Muscle of leg (tissue), 16 donors: ENCODE results near the gene WASHC2C. TPM values are rescaled to one million over a fixed set of nuclear protein-coding genes. Genes with fewer than 3 reads are reported as not detected.
"Not testable (repeated sequence)": the region's sequence is repeated elsewhere in the genome, so short reads cannot be mapped to it uniquely, and the experiment has no call there.

Experiments used
- DNase-seq: peaks from one replicate; pipeline ENCODE4 v3.0.0; 2013
- H3K27ac ChIP-seq: one replicate; pipeline ENCODE4 v1.5.1; 2013; ENCODE audit warnings: mild to moderate bottlenecking, low read length, control low read depth
- H3K27me3 ChIP-seq: one replicate; pipeline ENCODE4 v1.6.1; 2013; ENCODE audit warnings: low read length; ENCODE audit not compliant: control insufficient read depth, insufficient read depth
- H3K36me3 ChIP-seq: one replicate; pipeline ENCODE4 v1.6.1; 2013; ENCODE audit warnings: low read length; ENCODE audit not compliant: control insufficient read depth, insufficient read depth
- H3K4me1 ChIP-seq: one replicate; pipeline ENCODE4 v1.6.1; 2013; ENCODE audit warnings: low read length; ENCODE audit not compliant: control insufficient read depth, insufficient read depth
- H3K4me3 ChIP-seq: one replicate; pipeline ENCODE4 v1.5.1; 2013; ENCODE audit warnings: low read length, control low read depth
- H3K9me3 ChIP-seq: replicated peaks from 2 replicates; pipeline ENCODE4 v1.6.1; 2013; ENCODE audit warnings: low read depth, low read length; ENCODE audit not compliant: control insufficient read depth
- WGBS: methylation state at CpG from one replicate; pipeline ENCODE4 v1.1.5; 2013; ENCODE audit warnings: missing lambda C conversion rate; ENCODE audit not compliant: insufficient coverage; 5-methylcytosine and 5-hydroxymethylcytosine counted together
- long read RNA-seq, 11 donors: transcript quantifications; one replicate each; lab custom pipeline, GENCODE V29; 2026
- polyA plus RNA-seq, 8 donors: library from polyadenylated mRNA; unstranded; fragments of 120-200 nt; gene quantifications; one replicate each; pipeline versions ENCODE4 v1.2.1 to v1.2.3, GENCODE V29; 2013; ENCODE audit warnings: inconsistent platforms in 1 of 8, low replicate concordance in 1 of 8; ENCODE audit not compliant: insufficient read length in 8 of 8, insufficient read depth in 1 of 8
- total RNA-seq: library from RNA; stranded (reverse); fragments of 120-200 nt; gene quantifications from one replicate; pipeline ENCODE4 v1.2.4, GENCODE V29; 2013

Gene WASHC2C, protein sequence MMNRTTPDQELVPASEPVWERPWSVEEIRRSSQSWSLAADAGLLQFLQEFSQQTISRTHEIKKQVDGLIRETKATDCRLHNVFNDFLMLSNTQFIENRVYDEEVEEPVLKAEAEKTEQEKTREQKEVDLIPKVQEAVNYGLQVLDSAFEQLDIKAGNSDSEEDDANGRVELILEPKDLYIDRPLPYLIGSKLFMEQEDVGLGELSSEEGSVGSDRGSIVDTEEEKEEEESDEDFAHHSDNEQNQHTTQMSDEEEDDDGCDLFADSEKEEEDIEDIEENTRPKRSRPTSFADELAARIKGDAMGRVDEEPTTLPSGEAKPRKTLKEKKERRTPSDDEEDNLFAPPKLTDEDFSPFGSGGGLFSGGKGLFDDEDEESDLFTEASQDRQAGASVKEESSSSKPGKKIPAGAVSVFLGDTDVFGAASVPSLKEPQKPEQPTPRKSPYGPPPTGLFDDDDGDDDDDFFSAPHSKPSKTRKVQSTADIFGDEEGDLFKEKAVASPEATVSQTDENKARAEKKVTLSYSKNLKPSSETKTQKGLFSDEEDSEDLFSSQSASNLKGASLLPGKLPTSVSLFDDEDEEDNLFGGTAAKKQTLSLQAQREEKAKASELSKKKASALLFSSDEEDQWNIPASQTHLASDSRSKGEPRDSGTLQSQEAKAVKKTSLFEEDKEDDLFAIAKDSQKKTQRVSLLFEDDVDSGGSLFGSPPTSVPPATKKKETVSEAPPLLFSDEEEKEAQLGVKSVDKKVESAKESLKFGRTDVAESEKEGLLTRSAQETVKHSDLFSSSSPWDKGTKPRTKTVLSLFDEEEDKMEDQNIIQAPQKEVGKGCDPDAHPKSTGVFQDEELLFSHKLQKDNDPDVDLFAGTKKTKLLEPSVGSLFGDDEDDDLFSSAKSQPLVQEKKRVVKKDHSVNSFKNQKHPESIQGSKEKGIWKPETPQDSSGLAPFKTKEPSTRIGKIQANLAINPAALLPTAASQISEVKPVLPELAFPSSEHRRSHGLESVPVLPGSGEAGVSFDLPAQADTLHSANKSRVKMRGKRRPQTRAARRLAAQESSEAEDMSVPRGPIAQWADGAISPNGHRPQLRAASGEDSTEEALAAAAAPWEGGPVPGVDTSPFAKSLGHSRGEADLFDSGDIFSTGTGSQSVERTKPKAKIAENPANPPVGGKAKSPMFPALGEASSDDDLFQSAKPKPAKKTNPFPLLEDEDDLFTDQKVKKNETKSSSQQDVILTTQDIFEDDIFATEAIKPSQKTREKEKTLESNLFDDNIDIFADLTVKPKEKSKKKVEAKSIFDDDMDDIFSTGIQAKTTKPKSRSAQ (N-terminal part only)
- total RNA-seq (21.1 TPM), polyA plus RNA-seq (10 to 100 TPM; 15.9 to 33.4 (median 22.9) TPM)
- long read RNA-seq, donor 1 = 0 reads
- long read RNA-seq, donor 2 = 0 reads
- long read RNA-seq, donor 3 = 0 reads
- long read RNA-seq, donor 4, full-length matches to known transcripts = 3 of 3 reads
- long read RNA-seq, donor 4, partial matches to known transcripts = 0 of 3 reads
- long read RNA-seq, donor 4, other reads (novel, unspliced or antisense) = 0 of 3 reads
- long read RNA-seq, donor 5, partial matches to known transcripts = 14 of 14 reads
- long read RNA-seq, donor 5, other reads (novel, unspliced or antisense) = 0 of 14 reads
- long read RNA-seq, donor 6, full-length matches to known transcripts = 3 of 16 reads
- long read RNA-seq, donor 6, partial matches to known transcripts = 13 of 16 reads
- long read RNA-seq, donor 6, other reads (novel, unspliced or antisense) = 0 of 16 reads
- long read RNA-seq, donor 7 = 0 reads
- long read RNA-seq, donor 8, partial matches to known transcripts = 10 of 11 reads
- long read RNA-seq, donor 8, other reads (novel, unspliced or antisense) = 0 of 11 reads
- long read RNA-seq, donor 9, partial matches to known transcripts = 0 of 1 reads
- long read RNA-seq, donor 9, other reads (novel, unspliced or antisense) = 0 of 1 reads
- long read RNA-seq, donor 10, partial matches to known transcripts = 0 of 1 reads
- long read RNA-seq, donor 10, other reads (novel, unspliced or antisense) = 0 of 1 reads
- long read RNA-seq, donor 11, partial matches to known transcripts = 7 of 8 reads
- long read RNA-seq, donor 11, other reads (novel, unspliced or antisense) = 0 of 8 reads

GRCh38 chr10:45726703-45727420 lies at the start of gene WASHC2C:
Gene WASHC2C, plus strand, starts transcription at chr10:45727266. Its CDS starts 52 bp downstream, at chr10:45727318.
- under 1% methylated on average over 47 of the region's 49 CpGs for WGBS
- not testable (repeated sequence) for H3K27me3 ChIP-seq, H3K4me1 ChIP-seq, H3K27ac ChIP-seq, H3K36me3 ChIP-seq, H3K9me3 ChIP-seq
- H3K4me3 ChIP-seq = peak within 1 kb of the TSS; percentile 51
- DNase-seq = peak; percentile 26

DNA sequence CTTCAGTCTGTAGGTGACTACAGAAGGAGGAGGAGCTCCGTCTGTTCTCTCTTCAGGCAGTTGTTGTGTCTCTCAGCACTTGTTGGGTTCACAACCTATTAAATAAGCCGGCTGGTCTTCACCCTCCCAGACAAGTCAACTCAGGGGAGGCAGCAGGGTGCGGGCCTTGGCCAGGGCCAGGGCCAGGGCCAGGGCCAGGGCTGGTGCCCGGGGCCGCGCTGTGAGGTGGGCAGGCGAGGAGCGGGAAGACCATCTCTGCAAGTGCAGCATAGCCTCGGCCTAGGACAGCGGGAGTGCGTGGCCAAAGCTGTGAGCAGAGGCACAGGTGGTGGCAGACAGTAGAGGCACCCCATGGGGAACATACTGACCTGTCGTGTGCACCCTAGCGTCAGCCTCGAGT lies 48.6 kb upstream of the WASHC2C start:
- not testable (repeated sequence) for H3K4me3 ChIP-seq, DNase-seq, H3K27me3 ChIP-seq, H3K9me3 ChIP-seq, H3K36me3 ChIP-seq, H3K4me1 ChIP-seq, H3K27ac ChIP-seq
- 100% methylated on average over 6 of the region's 14 CpGs for WGBS

- H3K36me3 ChIP-seq, H3K27ac ChIP-seq, H3K27me3 ChIP-seq, H3K9me3 ChIP-seq, H3K4me3 ChIP-seq, DNase-seq, H3K4me1 ChIP-seq: not testable (repeated sequence)
- WGBS = no CpG with 5 or more reads among the region's 3 CpGs
These were observed 16.8 kb upstream of the WASHC2C start for GRCh38 chr10:45710200-45710796.

DNA sequence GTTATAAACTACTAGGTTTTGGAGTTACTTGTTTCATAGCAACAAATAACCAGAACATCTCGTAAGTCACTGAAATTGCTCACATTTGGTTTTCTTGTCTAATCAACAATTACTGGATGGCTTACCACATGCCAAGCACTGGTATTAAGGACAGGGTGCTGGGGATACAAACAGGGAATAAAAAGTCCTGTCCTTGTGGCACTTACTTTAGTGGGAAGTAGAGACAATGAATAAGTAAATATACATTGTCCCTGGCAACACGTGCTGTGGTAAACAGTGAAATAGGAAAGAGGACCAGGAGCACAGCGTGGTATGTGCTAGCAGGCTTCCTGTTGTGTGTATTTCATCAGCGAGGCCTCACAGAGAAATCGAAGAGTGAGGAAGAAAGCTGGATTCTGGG lies 15.8 kb upstream of the WASHC2C start:
- not testable (repeated sequence) for H3K27ac ChIP-seq

GRCh38 chr10:45717053-45717452 lies 10.0 kb upstream of the WASHC2C start:
- not testable (repeated sequence) for H3K4me3 ChIP-seq, DNase-seq, H3K27me3 ChIP-seq, H3K9me3 ChIP-seq, H3K27ac ChIP-seq, H3K4me1 ChIP-seq, H3K36me3 ChIP-seq
- WGBS = no CpG with 5 or more reads among the region's 3 CpGs

More for the DNA sequence above, 15.8 kb upstream of the WASHC2C start:
- not testable (repeated sequence) for H3K4me1 ChIP-seq, H3K4me3 ChIP-seq, H3K27me3 ChIP-seq, H3K9me3 ChIP-seq, H3K36me3 ChIP-seq, DNase-seq
- WGBS = no CpG with 5 or more reads among the region's 5 CpGs

- H3K4me1 ChIP-seq, DNase-seq, H3K36me3 ChIP-seq, H3K9me3 ChIP-seq, H3K27ac ChIP-seq, H3K4me3 ChIP-seq, H3K27me3 ChIP-seq: not testable (repeated sequence)
- no CpG with 5 or more reads among the region's 1 CpG for WGBS
These were observed 9.4 kb upstream of the WASHC2C start for GRCh38 chr10:45717642-45718041.

DNA sequence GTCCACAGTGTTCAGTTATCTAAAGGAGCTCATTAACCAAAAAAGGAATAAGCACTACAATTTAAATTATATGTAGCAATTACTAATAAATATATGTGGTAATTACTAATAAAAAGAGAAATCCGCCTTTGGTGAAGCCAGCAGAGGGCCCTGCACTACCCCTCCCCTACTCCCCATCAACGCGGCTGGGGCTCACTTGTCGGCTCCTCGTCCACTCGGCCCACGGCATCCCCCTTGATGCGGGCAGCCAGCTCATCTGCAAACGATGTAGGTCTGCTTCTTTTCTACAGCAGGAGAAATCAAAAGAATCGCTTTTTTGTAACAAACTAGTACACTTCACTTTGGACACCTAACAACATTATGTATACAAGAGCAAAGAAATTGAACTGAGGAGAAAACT lies 5.6 kb upstream of the WASHC2C start:
- H3K27ac ChIP-seq, H3K4me1 ChIP-seq, H3K4me3 ChIP-seq, DNase-seq, H3K36me3 ChIP-seq, H3K9me3 ChIP-seq, H3K27me3 ChIP-seq: not testable (repeated sequence)
- no CpG with 5 or more reads among the region's 10 CpGs for WGBS

- H3K27me3 ChIP-seq, H3K4me1 ChIP-seq, H3K4me3 ChIP-seq, H3K27ac ChIP-seq, DNase-seq, H3K9me3 ChIP-seq, H3K36me3 ChIP-seq: not testable (repeated sequence)
- WGBS = 67% methylated on average over 2 of the region's 11 CpGs
These were observed 3.2 kb upstream of the WASHC2C start for GRCh38 chr10:45723851-45724250.
